MCF 10A (cell line): ENCODE measurements around the gene EPHA4. TPM values are rescaled to one million over a fixed set of nuclear protein-coding genes. Genes with fewer than 3 reads are reported as not detected.

Source experiments
- Bru-seq: library from RNA; stranded (reverse); fragments of 400-500 nt; gene quantifications from one replicate; lab custom pipeline; 2021; lab: Mats Ljungman, UMichigan
- BruChase-seq, 2 experiments: library from RNA; stranded (reverse); fragments of 400-500 nt; gene quantifications; one replicate each; lab custom pipeline; 2021; lab: Mats Ljungman, UMichigan
- BruUV-seq: library from RNA; stranded (reverse); fragments of 400-500 nt; replicated peaks from 2 replicates; lab custom pipeline; 2021; lab: Mats Ljungman, UMichigan
- CTCF ChIA-PET: fragments of 300-600 bp; sonication (Branson Sonifier 250); formaldehyde crosslinking; extraction: SDS; loops from one replicate; lab custom pipeline; 2021; ENCODE audit warnings: antibody characterized with exemption, inconsistent platforms; lab: Yijun Ruan, JAX
- POLR2A ChIA-PET: fragments of 300-600, 350-650 bp; sonication (Branson Sonifier 250); formaldehyde crosslinking; extraction: SDS; loops from one replicate; lab custom pipeline; 2020; ENCODE audit warnings: antibody characterized with exemption, inconsistent platforms; lab: Yijun Ruan, JAX
- DNase-seq: peaks from one replicate; pipeline ENCODE4 v3.0.0-alpha.2; 2018; ENCODE audit not compliant: unreplicated experiment
- H3K27ac Mint-ChIP-seq: one replicate; pipeline ENCODE4 v1.8.0; 2022; ENCODE audit warnings: mild to moderate bottlenecking, low read depth, mixed read lengths; ENCODE audit not compliant: unreplicated experiment
- H3K27me3 Mint-ChIP-seq: one replicate; pipeline ENCODE4 v1.8.0; 2022; ENCODE audit warnings: mixed read lengths; ENCODE audit not compliant: insufficient read depth, unreplicated experiment
- H3K36me3 Mint-ChIP-seq: one replicate; pipeline ENCODE4 v1.8.0; 2022; ENCODE audit warnings: mild to moderate bottlenecking, moderate library complexity, mixed read lengths; ENCODE audit not compliant: insufficient read depth, unreplicated experiment
- H3K4me1 Mint-ChIP-seq: one replicate; pipeline ENCODE4 v1.8.0; 2022; ENCODE audit warnings: mixed read lengths; ENCODE audit not compliant: insufficient read depth, unreplicated experiment
- H3K4me3 Mint-ChIP-seq: one replicate; pipeline ENCODE4 v1.8.0; 2022; ENCODE audit warnings: mild to moderate bottlenecking, moderate library complexity, mixed read lengths; ENCODE audit not compliant: unreplicated experiment
- H3K9me3 Mint-ChIP-seq: one replicate; pipeline ENCODE4 v1.8.0; 2022; ENCODE audit warnings: mixed read lengths; ENCODE audit not compliant: unreplicated experiment
- CTCF ChIP-seq: fragments of 200-600 bp; IDR thresholded peaks from one replicate; pipeline ENCODE4 v1.8.0; 2022; ENCODE audit warnings: antibody characterized with exemption, mild to moderate bottlenecking; ENCODE audit not compliant: unreplicated experiment
- intact Hi-C: fragments of 100-400 bp; cut with micrococcal nuclease; formaldehyde crosslinking; loops from 2 replicates; pipeline ENCODE4 v1.14.1; 2022
- long read RNA-seq: library from polyadenylated mRNA; stranded (forward); transcript quantifications from one replicate; pipeline ENCODE4 v2.0.0, GENCODE V29; 2022
- total RNA-seq: library from RNA; stranded (reverse); gene quantifications from 2 replicates; pipeline ENCODE4 v1.2.3, GENCODE V29; 2022

EPHA4 gene
- total RNA-seq (1.9 and 2.0 TPM in 2 replicates), Bru-seq, nascent RNA (percentile 33 among the genes with signal in this experiment), BruChase-seq, experiment 1, labeled RNA remaining after a 6-hour chase (percentile 23 among the genes with signal in this experiment), BruChase-seq, experiment 2, labeled RNA remaining after a 2-hour chase (percentile 26 among the genes with signal in this experiment)
- long read RNA-seq, result 0 reads

DNA sequence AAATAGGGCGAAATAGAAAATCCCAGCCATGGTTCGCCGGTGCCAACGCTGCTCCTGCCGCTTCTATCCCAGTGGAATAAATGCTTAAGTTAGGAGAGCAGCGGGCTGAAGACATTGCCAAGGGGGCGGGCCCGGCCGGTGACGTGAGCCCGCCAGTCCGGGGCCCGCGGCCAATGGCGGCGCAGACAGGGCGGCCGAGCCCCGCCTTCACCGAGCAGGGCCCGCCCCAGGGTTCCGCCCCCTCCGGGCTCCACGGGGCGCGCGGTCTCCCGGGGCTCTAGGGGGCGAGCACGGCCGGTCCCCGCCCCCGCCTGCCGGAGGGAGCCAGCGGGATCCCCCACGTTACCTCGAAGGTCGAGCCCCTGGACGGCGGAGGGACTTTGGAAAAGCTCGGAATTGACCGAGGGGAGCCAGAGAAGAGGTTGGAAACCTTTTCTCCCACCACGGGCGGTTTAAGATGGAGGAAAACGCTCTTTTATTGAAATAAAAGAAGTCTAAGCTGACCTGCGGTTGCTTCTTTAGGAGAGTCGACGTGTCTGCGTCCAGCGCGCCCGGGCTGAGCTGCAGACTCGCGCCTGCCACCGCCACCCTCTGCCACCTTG, at the start of gene EPHA4:
Gene EPHA4, minus strand, starts transcription at position 86 of the 602 bp plus-strand sequence. Its CDS starts 56 bp downstream, at position 30.
- Mint-ChIP-seq H3K4me3 (peak within 1 kb of the TSS; percentile 96), H3K9me3 (no peaks in the 10 kb centered on the region), H3K4me1 (peaks cover 10% of the 10 kb centered on the region), H3K36me3 (no peaks in the 10 kb centered on the region), H3K27ac (peak within 1 kb of the TSS; percentile 72), H3K27me3 (no peaks in the 10 kb centered on the region)
- ChIA-PET POLR2A (interaction anchor here (0.7 to 1.7 kb wide), 6 partner anchors 32 to 1838 kb away, joined by 3 to 8 read pairs (median 3); no protein-coding TSS in a partner anchor), CTCF (interaction anchor here (0.5 to 4.6 kb wide), 11 partner anchors 261 to 1835 kb away, joined by 3 to 37 read pairs (median 4); no protein-coding TSS in a partner anchor)
- peak; percentile 89 for DNase-seq
- intact Hi-C loops, result loop anchor here (1.0 to 10.0 kb wide), 5 partner anchors 268 to 1603 kb away; no protein-coding TSS in a partner anchor
- BruUV-seq, result no TSS peak
- TF ChIP-seq CTCF, result peak; percentile 10

DNA sequence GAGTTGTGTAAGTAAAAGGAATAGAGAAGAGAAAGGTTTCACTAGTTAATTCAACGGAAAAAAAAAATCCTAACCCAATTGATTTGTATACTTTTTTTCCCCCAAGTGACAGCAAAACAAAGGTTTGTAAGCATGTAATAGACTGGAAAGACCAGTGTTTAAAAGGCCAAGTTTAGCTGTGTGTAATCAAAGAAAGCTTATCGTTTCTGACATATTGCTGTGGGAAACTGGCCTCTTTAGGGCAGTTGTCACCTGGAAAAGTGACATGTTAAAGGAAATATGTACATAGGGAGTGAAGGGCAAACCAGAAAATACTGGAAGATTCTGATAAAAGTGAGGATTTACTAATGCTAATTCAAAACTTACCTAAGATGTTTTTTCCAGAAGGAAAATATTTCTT, 45.9 kb upstream of the EPHA4 start:
- ChIA-PET POLR2A (interaction anchor here (0.5 kb wide), 1 partner anchor 770 kb away, joined by 3 read pairs; no protein-coding TSS in a partner anchor), CTCF (no interaction called here)
- H3K27me3 Mint-ChIP-seq, result no peaks in the 10 kb centered on the region
- BruUV-seq, result no TSS peak
- no peak for DNase-seq
- peaks cover under 1% of the 10 kb centered on the region for H3K9me3 Mint-ChIP-seq
- intact Hi-C loops, result no loop called here
- H3K4me3 Mint-ChIP-seq, result no peak overlapping the region
- TF ChIP-seq CTCF, result no peak
- H3K27ac Mint-ChIP-seq, result no peak overlapping the region
- H3K4me1 Mint-ChIP-seq, result peaks cover under 1% of the 10 kb centered on the region
- peaks cover under 1% of the 10 kb centered on the region for H3K36me3 Mint-ChIP-seq

- BruUV-seq, result no TSS peak
- Mint-ChIP-seq H3K27me3 (no peaks in the 10 kb centered on the region), H3K4me3 (no peak overlapping the region), H3K9me3 (peaks cover 7% of the 10 kb centered on the region), H3K36me3 (peaks cover 6% of the 10 kb centered on the region), H3K4me1 (peaks cover 15% of the 10 kb centered on the region), H3K27ac (no peak overlapping the region)
- POLR2A ChIA-PET, result no interaction called here
- no peak for DNase-seq
- no peak for TF ChIP-seq CTCF
- intact Hi-C loops, result no loop called here
- CTCF ChIA-PET, result no interaction called here
These were observed 44.5 kb upstream of the EPHA4 start for GRCh38 chr2:221616561-221616960.

DNA sequence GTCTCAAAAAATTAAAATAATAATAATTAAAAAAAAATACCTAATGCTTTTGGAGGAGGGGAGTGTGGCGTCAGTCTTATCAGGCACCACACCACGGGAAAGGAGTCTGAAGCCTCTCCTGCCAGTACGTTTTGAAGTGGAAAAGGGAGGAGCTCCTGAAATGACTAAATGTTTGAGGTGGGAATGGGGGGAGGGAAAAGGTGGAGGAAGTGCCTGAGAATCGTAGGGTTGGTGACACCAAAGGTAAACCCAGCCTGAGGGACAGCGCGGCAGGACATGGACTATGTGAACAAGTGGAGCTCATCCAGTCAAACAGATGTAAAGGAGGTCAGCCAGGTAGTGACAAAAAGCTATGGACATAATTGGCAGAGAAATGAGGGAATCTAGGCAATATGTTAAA, 42.2 kb upstream of the EPHA4 start:
- POLR2A ChIA-PET, result no interaction called here
- CTCF ChIA-PET, result interaction anchor here (0.6 kb wide), 1 partner anchor 402 kb away, joined by 3 read pairs; no protein-coding TSS in a partner anchor

More for the DNA sequence above, 42.2 kb upstream of the EPHA4 start:
- Mint-ChIP-seq H3K4me1 (peaks cover 29% of the 10 kb centered on the region), H3K9me3 (peaks cover 7% of the 10 kb centered on the region), H3K27ac (no peak overlapping the region), H3K36me3 (peaks cover 6% of the 10 kb centered on the region), H3K4me3 (no peak overlapping the region), H3K27me3 (no peaks in the 10 kb centered on the region)
- BruUV-seq, result no TSS peak
- no peak for DNase-seq
- TF ChIP-seq CTCF, result no peak
- intact Hi-C loops, result no loop called here
